Panc1 (cell line): Measurements from ENCODE around the gene PDS5B. TPM values are rescaled to one million over a fixed set of nuclear protein-coding genes. Genes with fewer than 3 reads are reported as not detected.
"Not testable (repeated sequence)": the region's sequence is repeated elsewhere in the genome, so short reads cannot be mapped to it uniquely, and the experiment has no call there.

Experiments
- ATAC-seq: fragments of 200-7000 bp; cut with Tn5 transposase; 2 replicates; pipeline ENCODE4 v1.9.1; 2020; ENCODE audit warnings: mild to moderate bottlenecking, moderate library complexity
- BruUV-seq: library from RNA; stranded (reverse); fragments of 400-500 nt; replicated peaks from 2 replicates; lab custom pipeline; 2021; lab: Mats Ljungman, UMichigan
- CTCF ChIA-PET: fragments of 300-600 bp; sonication (Branson Sonifier 250); formaldehyde crosslinking; loops from one replicate; lab custom pipeline; 2022; ENCODE audit warnings: antibody characterized with exemption; lab: Charles Lee
- POLR2A ChIA-PET: fragments of 300-600 bp; sonication (Branson Sonifier 250); formaldehyde crosslinking; loops from one replicate; lab custom pipeline; 2022; ENCODE audit warnings: antibody characterized with exemption; lab: Charles Lee
- DNase-seq: peaks from one replicate; pipeline ENCODE4 v3.0.0-alpha.2; 2010; ENCODE audit warnings: low read depth, low spot score
- H3K27ac ChIP-seq: 2 replicates; pipeline ENCODE4 v1.5.1; 2011; ENCODE audit warnings: mild to moderate bottlenecking, low read length, inconsistent platforms
- H3K27me3 ChIP-seq: fragments of 200-500 bp; sonication (Bioruptor generic); 2 replicates; pipeline ENCODE4 v1.6.0; 2014; ENCODE audit warnings: low read length, inconsistent platforms; ENCODE audit not compliant: control insufficient read depth, insufficient read depth
- H3K36me3 ChIP-seq: fragments of 200-500 bp; sonication (Bioruptor generic); 2 replicates; pipeline ENCODE4 v1.5.1; 2014; ENCODE audit warnings: inconsistent platforms, mild to moderate bottlenecking, low read length, moderate library complexity; ENCODE audit not compliant: control insufficient read depth, insufficient read depth
- H3K4me1 ChIP-seq: 2 replicates; pipeline ENCODE4 v1.5.1; 2011; ENCODE audit warnings: inconsistent platforms, mild to moderate bottlenecking, low read length, moderate library complexity; ENCODE audit not compliant: control insufficient read depth, insufficient read depth
- H3K4me3 ChIP-seq, 2 experiments: 2 replicates each; pipeline ENCODE4 v1.5.1; 2011 to 2012; ENCODE audit warnings: low read depth in 2 of 2, low read length in 2 of 2, mild to moderate bottlenecking in 2 of 2, inconsistent platforms in 1 of 2, moderate library complexity in 1 of 2
- H3K9me3 ChIP-seq: fragments of 200-500 bp; sonication (Bioruptor generic); 2 replicates; pipeline ENCODE4 v1.5.1; 2014; ENCODE audit warnings: low read depth, mild to moderate bottlenecking, inconsistent platforms, low read length, moderate library complexity; ENCODE audit not compliant: control insufficient read depth, insufficient read depth
- POLR2AphosphoS5 ChIP-seq: IDR thresholded peaks from 2 replicates; pipeline ENCODE4 v1.6.1; 2012; ENCODE audit warnings: mild to moderate bottlenecking, low read depth, low read length, moderate library complexity
- SIN3A ChIP-seq: IDR thresholded peaks from 2 replicates; pipeline ENCODE4 v1.6.1; 2012; ENCODE audit warnings: low read depth, mild to moderate bottlenecking, low read length, moderate library complexity, borderline replicate concordance; ENCODE audit not compliant: insufficient read depth
- TCF7L2 ChIP-seq: IDR thresholded peaks from 2 replicates; pipeline ENCODE4 v1.6.1; 2011; ENCODE audit warnings: mild to moderate bottlenecking, low read depth, low read length, inconsistent platforms
- in situ Hi-C: cut with HindIII; loops from 2 replicates; pipeline ENCODE4 v1.10.0; 2016; ENCODE audit warnings: low sequenced_read_pairs, low pct_unique_long_range_greater_than_20kb
- intact Hi-C: fragments of 100-400 bp; cut with micrococcal nuclease; formaldehyde crosslinking; loops from one replicate; pipeline ENCODE4 v1.10.0; 2022; ENCODE audit not compliant: unreplicated experiment
- total RNA-seq: library from RNA; stranded (reverse); gene quantifications from one replicate; pipeline ENCODE4 v1.2.1, GENCODE V29; 2021; ENCODE audit not compliant: unreplicated experiment
- TF ChIP-seq, protein P1 (sequence below): fragments of 450-650 bp; IDR thresholded peaks from 2 replicates; pipeline ENCODE4 v1.5.1; 2017; ENCODE audit warnings: mild to moderate bottlenecking
- TF ChIP-seq, protein P2 (sequence below), 2 experiments: IDR thresholded peaks; 2 replicates each; pipeline ENCODE4 v1.6.1; 2011 to 2012; ENCODE audit warnings: low read depth in 2 of 2, control low read depth in 1 of 2, low read length in 1 of 2, mild to moderate bottlenecking in 1 of 2, moderate library complexity in 1 of 2; ENCODE audit not compliant: insufficient read depth in 1 of 2

PDS5B gene
- total RNA-seq, 1 experiment from 2014 or later = 33.9 TPM

DNA sequence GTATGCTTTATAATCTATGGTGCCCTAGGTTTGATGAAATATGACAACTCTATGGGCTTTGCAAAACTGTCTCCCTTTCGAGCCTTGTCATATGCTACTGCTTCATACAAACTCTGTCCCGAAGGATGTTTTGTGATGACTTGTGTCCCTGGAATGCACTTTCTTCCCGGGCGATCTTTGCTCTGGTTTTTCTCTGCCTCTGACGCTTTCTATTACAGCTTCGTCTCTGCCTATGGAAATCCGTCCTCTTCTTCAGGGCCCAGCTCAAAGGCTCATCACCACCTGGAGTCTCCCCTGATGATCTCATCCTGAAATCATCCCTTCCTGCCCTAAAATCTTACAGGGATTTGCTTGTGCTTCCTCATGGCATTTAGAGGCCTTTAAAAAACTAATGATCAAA lies 238.4 kb downstream of the PDS5B start:
- TF ChIP-seq, protein P1, sequence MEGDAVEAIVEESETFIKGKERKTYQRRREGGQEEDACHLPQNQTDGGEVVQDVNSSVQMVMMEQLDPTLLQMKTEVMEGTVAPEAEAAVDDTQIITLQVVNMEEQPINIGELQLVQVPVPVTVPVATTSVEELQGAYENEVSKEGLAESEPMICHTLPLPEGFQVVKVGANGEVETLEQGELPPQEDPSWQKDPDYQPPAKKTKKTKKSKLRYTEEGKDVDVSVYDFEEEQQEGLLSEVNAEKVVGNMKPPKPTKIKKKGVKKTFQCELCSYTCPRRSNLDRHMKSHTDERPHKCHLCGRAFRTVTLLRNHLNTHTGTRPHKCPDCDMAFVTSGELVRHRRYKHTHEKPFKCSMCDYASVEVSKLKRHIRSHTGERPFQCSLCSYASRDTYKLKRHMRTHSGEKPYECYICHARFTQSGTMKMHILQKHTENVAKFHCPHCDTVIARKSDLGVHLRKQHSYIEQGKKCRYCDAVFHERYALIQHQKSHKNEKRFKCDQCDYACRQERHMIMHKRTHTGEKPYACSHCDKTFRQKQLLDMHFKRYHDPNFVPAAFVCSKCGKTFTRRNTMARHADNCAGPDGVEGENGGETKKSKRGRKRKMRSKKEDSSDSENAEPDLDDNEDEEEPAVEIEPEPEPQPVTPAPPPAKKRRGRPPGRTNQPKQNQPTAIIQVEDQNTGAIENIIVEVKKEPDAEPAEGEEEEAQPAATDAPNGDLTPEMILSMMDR = no peak
- DNase-seq = peak; percentile 74
- no TSS peak for BruUV-seq
- Histone ChIP-seq H3K27me3 (no peaks in the 10 kb centered on the region), H3K9me3 (no peaks in the 10 kb centered on the region), H3K4me1 (peaks cover 12% of the 10 kb centered on the region), H3K36me3 (no peaks in the 10 kb centered on the region), H3K4me3 (no peak overlapping the region), H3K27ac (no peak overlapping the region)
- ChIA-PET CTCF (no interaction called here), POLR2A (no interaction called here)
- ATAC-seq = peak; percentile 86
- intact Hi-C loops = no loop called here
- in situ Hi-C loops = no loop called here

DNA sequence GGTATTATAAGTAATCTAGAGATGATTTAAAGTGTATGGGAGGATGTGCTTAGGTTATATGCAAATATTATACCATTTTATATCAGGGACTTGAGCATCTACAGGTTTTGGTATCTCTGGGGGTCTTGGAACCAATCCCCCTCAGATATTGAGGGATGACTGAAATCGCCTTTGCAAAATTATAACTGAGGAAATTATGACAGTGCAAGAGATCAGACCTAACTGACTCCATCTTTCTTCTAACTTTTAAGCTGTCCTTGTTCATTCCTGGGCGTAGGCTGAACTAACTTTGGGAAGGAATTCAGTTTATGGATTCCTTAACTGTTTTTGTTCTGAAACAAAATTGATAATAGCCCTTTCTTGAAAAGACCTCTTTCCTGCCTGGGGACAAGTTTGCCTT lies 239.2 kb downstream of the PDS5B start:
- H3K4me3 ChIP-seq = no peak overlapping the region
- peaks cover 20% of the 10 kb centered on the region for H3K4me1 ChIP-seq
- ChIA-PET CTCF (no interaction called here), POLR2A (no interaction called here)
- TF ChIP-seq, protein P2, sequence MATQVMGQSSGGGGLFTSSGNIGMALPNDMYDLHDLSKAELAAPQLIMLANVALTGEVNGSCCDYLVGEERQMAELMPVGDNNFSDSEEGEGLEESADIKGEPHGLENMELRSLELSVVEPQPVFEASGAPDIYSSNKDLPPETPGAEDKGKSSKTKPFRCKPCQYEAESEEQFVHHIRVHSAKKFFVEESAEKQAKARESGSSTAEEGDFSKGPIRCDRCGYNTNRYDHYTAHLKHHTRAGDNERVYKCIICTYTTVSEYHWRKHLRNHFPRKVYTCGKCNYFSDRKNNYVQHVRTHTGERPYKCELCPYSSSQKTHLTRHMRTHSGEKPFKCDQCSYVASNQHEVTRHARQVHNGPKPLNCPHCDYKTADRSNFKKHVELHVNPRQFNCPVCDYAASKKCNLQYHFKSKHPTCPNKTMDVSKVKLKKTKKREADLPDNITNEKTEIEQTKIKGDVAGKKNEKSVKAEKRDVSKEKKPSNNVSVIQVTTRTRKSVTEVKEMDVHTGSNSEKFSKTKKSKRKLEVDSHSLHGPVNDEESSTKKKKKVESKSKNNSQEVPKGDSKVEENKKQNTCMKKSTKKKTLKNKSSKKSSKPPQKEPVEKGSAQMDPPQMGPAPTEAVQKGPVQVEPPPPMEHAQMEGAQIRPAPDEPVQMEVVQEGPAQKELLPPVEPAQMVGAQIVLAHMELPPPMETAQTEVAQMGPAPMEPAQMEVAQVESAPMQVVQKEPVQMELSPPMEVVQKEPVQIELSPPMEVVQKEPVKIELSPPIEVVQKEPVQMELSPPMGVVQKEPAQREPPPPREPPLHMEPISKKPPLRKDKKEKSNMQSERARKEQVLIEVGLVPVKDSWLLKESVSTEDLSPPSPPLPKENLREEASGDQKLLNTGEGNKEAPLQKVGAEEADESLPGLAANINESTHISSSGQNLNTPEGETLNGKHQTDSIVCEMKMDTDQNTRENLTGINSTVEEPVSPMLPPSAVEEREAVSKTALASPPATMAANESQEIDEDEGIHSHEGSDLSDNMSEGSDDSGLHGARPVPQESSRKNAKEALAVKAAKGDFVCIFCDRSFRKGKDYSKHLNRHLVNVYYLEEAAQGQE (IDR thresholded peaks at IDR 0.05; ENCODE audit: insufficient read depth in 1 of 2, low read depth in 2 of 2, low read length in 1 of 2) = no peak
- TF ChIP-seq TCF7L2 = no peak
- no peak for TF ChIP-seq SIN3A
- TF ChIP-seq, protein P1 = no peak
- TF ChIP-seq POLR2AphosphoS5 = no peak
- H3K27me3 ChIP-seq = no peaks in the 10 kb centered on the region
- H3K9me3 ChIP-seq = no peaks in the 10 kb centered on the region
- no peaks in the 10 kb centered on the region for H3K36me3 ChIP-seq
- H3K27ac ChIP-seq = no peak overlapping the region
- BruUV-seq = no TSS peak
- DNase-seq = no peak
- no peak for ATAC-seq
- intact Hi-C loops = no loop called here
- in situ Hi-C loops = no loop called here

DNA sequence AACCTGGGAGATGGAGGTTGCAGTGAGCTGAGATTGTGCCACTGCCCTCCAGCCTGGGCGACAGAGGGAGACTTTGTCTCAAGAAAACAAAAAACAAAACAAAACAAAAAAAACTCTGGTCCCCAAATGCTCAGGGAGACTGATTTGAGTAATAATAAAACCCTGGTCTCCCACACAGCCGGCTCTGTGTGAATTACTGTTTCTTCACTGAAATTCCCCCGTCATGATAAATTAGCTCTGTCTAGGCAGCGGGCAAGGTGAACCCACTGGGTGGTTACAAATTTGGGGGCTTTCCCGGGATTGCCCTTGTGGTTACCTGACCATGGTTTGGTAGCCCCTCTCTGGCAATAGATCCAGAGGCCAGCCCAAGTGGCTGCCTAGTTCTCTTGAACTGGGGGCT lies 240.1 kb downstream of the PDS5B start:
- BruUV-seq, H3K27me3 ChIP-seq, H3K9me3 ChIP-seq, H3K36me3 ChIP-seq, DNase-seq, POLR2A ChIA-PET, ATAC-seq, H3K4me3 ChIP-seq, in situ Hi-C loops, H3K27ac ChIP-seq, CTCF ChIA-PET: not testable (repeated sequence)
- peaks cover 21% of the 10 kb centered on the region for H3K4me1 ChIP-seq
- intact Hi-C loops = loop anchor here (1.0 kb wide), 1 partner anchor 12 kb away; no protein-coding TSS in a partner anchor

Other genes with a start within 250 kb of the PDS5B start
- 1.8 TPM for gene N4BP2L1, start 158.3 kb upstream of the PDS5B start, total RNA-seq
- 43.8 TPM for gene N4BP2L2, start 47.7 kb upstream of the PDS5B start, total RNA-seq